ENCODE data around the gene MVB12B.

The MVB12B gene

GRCh38 chr9:126406075-126406667 is 79.5 kb downstream of the MVB12B start:
- no peak overlapping the region for H3K9ac ChIP-seq (ENCODE audit: low read length)
- no peaks in the 10 kb centered on the region for H3K36me3 ChIP-seq (replicated peaks; ENCODE audit: low read depth, low read length)
- no peak overlapping the region for H3K4me2 ChIP-seq (ENCODE audit: low read length)
- H3K4me1 ChIP-seq (ENCODE audit: low read length) = peaks cover 2% of the 10 kb centered on the region
- H3K79me2 ChIP-seq (ENCODE audit: low read length) = no peaks in the 10 kb centered on the region
- H2AFZ ChIP-seq (ENCODE audit: low read depth, low read length) = no peak overlapping the region
- peaks cover 33% of the 10 kb centered on the region for H3K27me3 ChIP-seq (ENCODE audit: low read depth, low read length)
- peaks cover 8% of the 10 kb centered on the region; the same call in 1 of the 2 replicates for H4K20me1 ChIP-seq (ENCODE audit: insufficient read depth, low read length)
- H3K9me3 ChIP-seq (ENCODE audit: insufficient read depth, low read length) = no peaks in the 10 kb centered on the region
- H3K27ac ChIP-seq (ENCODE audit: low read length) = no peak overlapping the region
- TF ChIP-seq CTCF (IDR thresholded peaks at IDR 0.05; ENCODE audit: low read depth, low read length) = no peak
- no peak overlapping the region for H3K4me3 ChIP-seq (ENCODE audit: low read length)

GRCh38 chr9:126407114-126407870 is 80.7 kb downstream of the MVB12B start:
- TF ChIP-seq CTCF (IDR thresholded peaks at IDR 0.05; ENCODE audit: low read depth, low read length) = no peak
- TF ChIP-seq EZH2phosphoT487 (IDR thresholded peaks at IDR 0.05; ENCODE audit: low read depth) = no peak
- Histone ChIP-seq H3K4me2 (ENCODE audit: low read length) (no peak overlapping the region), H3K9ac (ENCODE audit: low read length) (no peak overlapping the region), H3K27ac (ENCODE audit: low read length) (no peak overlapping the region), H2AFZ (ENCODE audit: low read depth, low read length) (no peak overlapping the region), H3K27me3 (ENCODE audit: low read depth, low read length) (peaks cover 31% of the 10 kb centered on the region), H3K4me1 (ENCODE audit: low read length) (peaks cover 13% of the 10 kb centered on the region), H3K9me3 (ENCODE audit: insufficient read depth, low read length) (no peaks in the 10 kb centered on the region), H4K20me1 (ENCODE audit: insufficient read depth, low read length) (peaks cover 10% of the 10 kb centered on the region; the same call in 1 of the 2 replicates), H3K79me2 (ENCODE audit: low read length) (no peaks in the 10 kb centered on the region), H3K36me3 (replicated peaks; ENCODE audit: low read depth, low read length) (no peaks in the 10 kb centered on the region), H3K4me3 (ENCODE audit: low read length) (no peak overlapping the region)

GRCh38 chr9:126408004-126408403 is 81.4 kb downstream of the MVB12B start:
- TF ChIP-seq CTCF (IDR thresholded peaks at IDR 0.05; ENCODE audit: low read depth, low read length) (no peak), EZH2phosphoT487 (IDR thresholded peaks at IDR 0.05; ENCODE audit: low read depth) (no peak)
- no peak overlapping the region for H2AFZ ChIP-seq (ENCODE audit: low read depth, low read length)
- H3K4me1 ChIP-seq (ENCODE audit: low read length) = peaks cover 14% of the 10 kb centered on the region
- peaks cover 15% of the 10 kb centered on the region; the same call in 1 of the 2 replicates for H4K20me1 ChIP-seq (ENCODE audit: insufficient read depth, low read length)
- no peaks in the 10 kb centered on the region for H3K36me3 ChIP-seq (replicated peaks; ENCODE audit: low read depth, low read length)
- H3K79me2 ChIP-seq (ENCODE audit: low read length) = no peaks in the 10 kb centered on the region
- no peaks in the 10 kb centered on the region for H3K9me3 ChIP-seq (ENCODE audit: insufficient read depth, low read length)
- H3K4me3 ChIP-seq (ENCODE audit: low read length) = no peak overlapping the region
- H3K4me2 ChIP-seq (ENCODE audit: low read length) = no peak overlapping the region
- H3K9ac ChIP-seq (ENCODE audit: low read length) = no peak overlapping the region
- H3K27me3 ChIP-seq (ENCODE audit: low read depth, low read length) = peaks cover 37% of the 10 kb centered on the region
- no peak overlapping the region for H3K27ac ChIP-seq (ENCODE audit: low read length)

- Histone ChIP-seq H3K36me3 (replicated peaks; ENCODE audit: low read depth, low read length) (no peaks in the 10 kb centered on the region), H4K20me1 (ENCODE audit: insufficient read depth, low read length) (peaks cover 11% of the 10 kb centered on the region; the same call in 1 of the 2 replicates), H3K27ac (ENCODE audit: low read length) (no peak overlapping the region), H3K27me3 (ENCODE audit: low read depth, low read length) (peaks cover 46% of the 10 kb centered on the region), H3K79me2 (ENCODE audit: low read length) (no peaks in the 10 kb centered on the region), H3K4me1 (ENCODE audit: low read length) (peaks cover 21% of the 10 kb centered on the region), H2AFZ (ENCODE audit: low read depth, low read length) (no peak overlapping the region), H3K9me3 (ENCODE audit: insufficient read depth, low read length) (no peaks in the 10 kb centered on the region), H3K9ac (ENCODE audit: low read length) (no peak overlapping the region), H3K4me3 (ENCODE audit: low read length) (no peak overlapping the region), H3K4me2 (ENCODE audit: low read length) (no peak overlapping the region)
- TF ChIP-seq EZH2phosphoT487 (IDR thresholded peaks at IDR 0.05; ENCODE audit: low read depth) (no peak), CTCF (IDR thresholded peaks at IDR 0.05; ENCODE audit: low read depth, low read length) (no peak)
These were observed 83.6 kb downstream of the MVB12B start for GRCh38 chr9:126410229-126410628.

Measured in OCI-LY3 (cell line).